PC-9 (cell line): Measurements from ENCODE around the gene WNT7A. TPM values are rescaled to one million over a fixed set of nuclear protein-coding genes. Genes with fewer than 3 reads are reported as not detected.

Experiments
- BruUV-seq: library from RNA; stranded (reverse); fragments of 400-500 nt; replicated peaks from 2 replicates; lab custom pipeline; 2021; lab: Mats Ljungman, UMichigan
- CTCF ChIA-PET: fragments of 300-600 bp; sonication (Branson Sonifier 250); formaldehyde crosslinking; loops from one replicate; lab custom pipeline; 2022; ENCODE audit warnings: antibody characterized with exemption; lab: Charles Lee
- POLR2A ChIA-PET: fragments of 300-600 bp; sonication (Branson Sonifier 250); formaldehyde crosslinking; loops from one replicate; lab custom pipeline; 2022; ENCODE audit warnings: antibody characterized with exemption; ENCODE audit not compliant: unreplicated experiment; lab: Charles Lee
- DNase-seq, 2 experiments: peaks; one replicate each; pipeline versions ENCODE4 v3.0.0 to v3.0.0-alpha.2; 2015 to 2022; ENCODE audit warnings: mixed read lengths in 1 of 2
- H2AFZ ChIP-seq: fragments of 200-600 bp; sonication (generic); 2 replicates; pipeline ENCODE4 v1.8.1; 2017; ENCODE audit warnings: antibody characterized with exemption
- H3F3A ChIP-seq: fragments of 200-600 bp; sonication (generic); 2 replicates; pipeline ENCODE4 v1.8.1; 2017; ENCODE audit warnings: antibody characterized with exemption, mild to moderate bottlenecking, low read depth; ENCODE audit not compliant: insufficient read depth
- H3K27ac ChIP-seq: fragments of 200-600 bp; sonication (generic); 2 replicates; pipeline ENCODE4 v1.6.1; 2016; ENCODE audit warnings: mixed run types
- H3K27me3 ChIP-seq: fragments of 200-600 bp; sonication (generic); 2 replicates; pipeline ENCODE4 v1.6.1; 2016; ENCODE audit warnings: low read depth, mixed run types; ENCODE audit not compliant: insufficient read depth
- H3K36me3 ChIP-seq: fragments of 200-600 bp; sonication (generic); 2 replicates; pipeline ENCODE4 v1.6.1; 2016; ENCODE audit warnings: low read depth, mixed run types
- H3K4me1 ChIP-seq: fragments of 200-600 bp; sonication (generic); replicated peaks from 2 replicates; pipeline ENCODE4 v1.6.1; 2016; ENCODE audit warnings: mixed run types; ENCODE audit not compliant: insufficient read depth
- H3K4me2 ChIP-seq: fragments of 200-600 bp; sonication (generic); 2 replicates; pipeline ENCODE4 v1.6.1; 2017; ENCODE audit warnings: mixed run types
- H3K4me3 ChIP-seq: fragments of 200-600 bp; sonication (generic); 2 replicates; pipeline ENCODE4 v1.6.1; 2016; ENCODE audit warnings: mixed run types
- H3K79me2 ChIP-seq: fragments of 200-600 bp; sonication (generic); 2 replicates; pipeline ENCODE4 v1.6.1; 2017; ENCODE audit warnings: low read depth, mixed run types
- H3K9me2 ChIP-seq: fragments of 200-600 bp; sonication (generic); 2 replicates; pipeline ENCODE4 v1.8.1; 2017; ENCODE audit warnings: mild to moderate bottlenecking; ENCODE audit not compliant: insufficient read depth
- H3K9me3 ChIP-seq: fragments of 200-600 bp; sonication (generic); 2 replicates; pipeline ENCODE4 v1.8.1; 2016; ENCODE audit warnings: low read depth; ENCODE audit not compliant: insufficient read depth
- H4K20me1 ChIP-seq: fragments of 200-600 bp; sonication (generic); 2 replicates; pipeline ENCODE4 v1.8.1; 2017; ENCODE audit not compliant: insufficient read depth
- EZH2 ChIP-seq: fragments of 200-600 bp; sonication (generic); IDR thresholded peaks from 2 replicates; pipeline ENCODE4 v1.8.0; 2017; ENCODE audit warnings: antibody characterized with exemption, low read depth
- intact Hi-C: fragments of 100-400 bp; cut with micrococcal nuclease; formaldehyde crosslinking; loops from one replicate; pipeline ENCODE4 v1.10.0; 2022; ENCODE audit not compliant: unreplicated experiment
- total RNA-seq: library from RNA; stranded (reverse); gene quantifications from 2 replicates; pipeline ENCODE4 v1.2.3, GENCODE V29; 2021
- TF ChIP-seq, protein P1 (sequence below): fragments of 200-600 bp; sonication (generic); conservative IDR thresholded peaks from 2 replicates; pipeline ENCODE4 v1.6.1; 2017; ENCODE audit warnings: mixed run types, antibody characterized with exemption, mild to moderate bottlenecking, moderate library complexity

Gene WNT7A
- total RNA-seq, 1 experiment from 2014 or later: 6.3 TPM

DNA sequence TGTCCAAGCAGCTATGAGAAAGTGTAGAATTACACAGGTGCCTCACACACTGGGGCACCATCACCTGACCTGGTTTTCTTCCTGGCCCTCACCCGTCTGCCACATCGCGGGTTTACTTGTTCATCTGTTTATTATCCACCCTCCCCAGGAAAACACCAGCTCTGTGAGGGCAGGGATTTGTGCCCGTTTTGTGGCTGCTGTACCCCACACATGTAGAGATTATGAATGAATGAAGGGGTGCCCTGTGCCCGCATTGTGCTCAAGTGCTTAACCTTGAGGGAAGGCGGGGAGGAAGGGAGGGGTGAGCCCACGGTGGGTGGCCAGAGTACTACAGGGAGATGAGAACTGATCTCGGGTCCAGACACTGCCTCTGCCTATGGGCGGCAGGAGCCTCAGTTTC, 108.4 kb downstream of the WNT7A start:
- no peak overlapping the region for H2AFZ ChIP-seq
- H3K27me3 ChIP-seq: no peaks in the 10 kb centered on the region
- intact Hi-C loops: no loop called here
- no peak overlapping the region for H3K4me2 ChIP-seq
- DNase-seq: no peak
- TF ChIP-seq EZH2: no peak
- TF ChIP-seq, protein P1, sequence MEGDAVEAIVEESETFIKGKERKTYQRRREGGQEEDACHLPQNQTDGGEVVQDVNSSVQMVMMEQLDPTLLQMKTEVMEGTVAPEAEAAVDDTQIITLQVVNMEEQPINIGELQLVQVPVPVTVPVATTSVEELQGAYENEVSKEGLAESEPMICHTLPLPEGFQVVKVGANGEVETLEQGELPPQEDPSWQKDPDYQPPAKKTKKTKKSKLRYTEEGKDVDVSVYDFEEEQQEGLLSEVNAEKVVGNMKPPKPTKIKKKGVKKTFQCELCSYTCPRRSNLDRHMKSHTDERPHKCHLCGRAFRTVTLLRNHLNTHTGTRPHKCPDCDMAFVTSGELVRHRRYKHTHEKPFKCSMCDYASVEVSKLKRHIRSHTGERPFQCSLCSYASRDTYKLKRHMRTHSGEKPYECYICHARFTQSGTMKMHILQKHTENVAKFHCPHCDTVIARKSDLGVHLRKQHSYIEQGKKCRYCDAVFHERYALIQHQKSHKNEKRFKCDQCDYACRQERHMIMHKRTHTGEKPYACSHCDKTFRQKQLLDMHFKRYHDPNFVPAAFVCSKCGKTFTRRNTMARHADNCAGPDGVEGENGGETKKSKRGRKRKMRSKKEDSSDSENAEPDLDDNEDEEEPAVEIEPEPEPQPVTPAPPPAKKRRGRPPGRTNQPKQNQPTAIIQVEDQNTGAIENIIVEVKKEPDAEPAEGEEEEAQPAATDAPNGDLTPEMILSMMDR: no peak
- POLR2A ChIA-PET: interaction anchor here (0.7 kb wide), 1 partner anchor 1637 kb away, joined by 5 read pairs; no protein-coding TSS in a partner anchor
- CTCF ChIA-PET: no interaction called here
- no peaks in the 10 kb centered on the region for H3K9me3 ChIP-seq
- H3F3A ChIP-seq: 0 out of 2 replicates have a peak, but pooled peaks cover 3% of the 10 kb centered on the region
- BruUV-seq: no TSS peak
- no peak overlapping the region for H3K4me3 ChIP-seq
- H3K4me1 ChIP-seq: peaks cover 23% of the 10 kb centered on the region
- H4K20me1 ChIP-seq: no peaks in the 10 kb centered on the region
- no peaks in the 10 kb centered on the region for H3K36me3 ChIP-seq
- no peaks in the 10 kb centered on the region for H3K79me2 ChIP-seq
- H3K27ac ChIP-seq: no peak overlapping the region
- no peaks in the 10 kb centered on the region for H3K9me2 ChIP-seq

DNA sequence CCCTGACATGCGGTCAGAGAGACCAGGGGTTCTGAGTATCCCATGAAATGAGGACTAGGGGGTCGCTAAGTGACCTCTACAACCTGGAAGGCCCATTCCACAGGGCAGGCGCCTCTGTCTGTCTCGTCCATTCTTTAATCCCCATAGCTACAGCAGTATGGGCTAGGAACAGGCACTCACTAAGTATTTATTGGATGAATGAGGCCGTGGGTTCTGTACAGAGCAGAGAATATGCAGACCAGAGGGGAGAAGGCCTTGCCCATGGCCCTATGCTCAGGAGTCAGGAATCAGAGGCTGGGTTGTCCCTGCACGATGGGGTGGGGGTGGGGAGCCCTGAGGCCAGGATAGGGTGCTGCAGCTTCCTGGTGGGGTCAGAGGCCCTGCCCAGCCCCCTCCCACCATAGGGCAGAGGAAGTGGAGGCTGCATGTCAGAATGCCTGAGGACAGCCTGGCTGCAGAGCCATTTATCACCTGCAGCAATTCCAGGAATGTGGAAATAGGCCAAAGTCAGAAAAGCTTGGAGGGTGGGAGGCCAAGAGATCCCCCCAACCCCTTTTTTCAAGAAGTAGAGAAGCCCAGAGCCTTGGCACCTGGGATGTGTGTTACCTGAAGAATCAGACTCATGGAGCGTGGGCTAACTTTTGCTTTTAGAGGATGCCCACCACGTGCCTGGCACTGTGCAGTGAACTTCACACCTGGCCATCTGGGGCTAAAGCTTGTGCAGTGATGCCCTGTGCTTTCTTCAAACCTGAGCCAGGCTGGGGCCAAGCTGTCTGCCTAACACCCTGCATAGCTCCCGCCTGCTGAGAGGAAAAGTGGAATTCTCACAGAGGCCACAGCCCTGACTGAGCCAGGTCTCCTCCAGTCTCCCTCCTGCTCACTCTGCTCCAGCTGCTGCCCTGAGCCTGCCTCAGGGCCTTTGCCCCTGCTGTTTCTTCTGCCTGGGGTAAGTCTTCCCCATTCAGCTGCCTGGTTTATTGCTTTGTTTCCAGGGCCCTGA, 109.4 kb downstream of the WNT7A start:
- Histone ChIP-seq H3K4me3 (no peak overlapping the region), H3K79me2 (no peaks in the 10 kb centered on the region), H3K4me1 (peaks cover 23% of the 10 kb centered on the region), H3K9me3 (no peaks in the 10 kb centered on the region), H4K20me1 (no peaks in the 10 kb centered on the region), H3K27ac (no peak overlapping the region), H3K9me2 (no peaks in the 10 kb centered on the region), H3K36me3 (no peaks in the 10 kb centered on the region), H3K27me3 (no peaks in the 10 kb centered on the region), H3K4me2 (peak overlapping the region; percentile 35), H2AFZ (no peak overlapping the region), H3F3A (0 out of 2 replicates have a peak, but pooled peaks cover 3% of the 10 kb centered on the region)
- no TSS peak for BruUV-seq
- CTCF ChIA-PET: no interaction called here
- peak; percentile 48 to 66 for DNase-seq
- TF ChIP-seq EZH2: no peak
- TF ChIP-seq, protein P1: no peak
- intact Hi-C loops: no loop called here
- POLR2A ChIA-PET: no interaction called here

DNA sequence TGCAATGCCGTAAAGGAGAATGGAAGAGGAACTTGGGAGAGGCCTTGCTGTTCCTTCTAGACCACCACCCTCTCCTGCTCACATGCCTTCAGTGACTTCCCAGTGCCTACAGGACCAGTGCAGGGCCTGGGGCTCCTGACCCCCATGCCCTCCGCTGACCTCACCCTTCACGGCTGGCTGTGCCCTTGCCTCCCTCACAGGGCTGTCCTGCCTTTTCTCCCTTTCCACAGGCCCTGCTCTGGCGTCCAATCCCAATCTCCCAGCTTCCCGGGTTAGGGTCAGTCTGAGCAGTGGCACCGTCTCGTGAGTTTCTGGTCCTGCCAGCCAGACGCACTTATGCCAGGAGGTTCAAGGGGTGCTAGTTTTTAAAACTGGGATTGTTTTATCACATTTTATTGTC, 110.4 kb downstream of the WNT7A start:
- 0 out of 2 replicates have a peak, but pooled peaks cover 3% of the 10 kb centered on the region for H3F3A ChIP-seq
- no peak for DNase-seq
- intact Hi-C loops: loop anchor here (10.0 kb wide), 1 partner anchor 105 kb away; no protein-coding TSS in a partner anchor
- H3K9me3 ChIP-seq: no peaks in the 10 kb centered on the region
- no peaks in the 10 kb centered on the region for H3K9me2 ChIP-seq
- H3K4me2 ChIP-seq: no peak overlapping the region
- no peak overlapping the region for H3K27ac ChIP-seq
- H3K4me1 ChIP-seq: peaks cover 23% of the 10 kb centered on the region
- TF ChIP-seq EZH2: no peak
- TF ChIP-seq, protein P1: no peak
- ChIA-PET CTCF (no interaction called here), POLR2A (no interaction called here)
- no peaks in the 10 kb centered on the region for H4K20me1 ChIP-seq
- no TSS peak for BruUV-seq
- no peaks in the 10 kb centered on the region for H3K36me3 ChIP-seq
- H3K79me2 ChIP-seq: no peaks in the 10 kb centered on the region
- no peaks in the 10 kb centered on the region for H3K27me3 ChIP-seq
- H3K4me3 ChIP-seq: no peak overlapping the region
- no peak overlapping the region for H2AFZ ChIP-seq
